GM04503 (cell line): ENCODE measurements around the gene MRAS.

ENCODE experiments used
- DNase-seq: peaks from one replicate; pipeline ENCODE4 v3.0.0-alpha.2; 2012; ENCODE audit warnings: low read depth

Gene MRAS

DNA sequence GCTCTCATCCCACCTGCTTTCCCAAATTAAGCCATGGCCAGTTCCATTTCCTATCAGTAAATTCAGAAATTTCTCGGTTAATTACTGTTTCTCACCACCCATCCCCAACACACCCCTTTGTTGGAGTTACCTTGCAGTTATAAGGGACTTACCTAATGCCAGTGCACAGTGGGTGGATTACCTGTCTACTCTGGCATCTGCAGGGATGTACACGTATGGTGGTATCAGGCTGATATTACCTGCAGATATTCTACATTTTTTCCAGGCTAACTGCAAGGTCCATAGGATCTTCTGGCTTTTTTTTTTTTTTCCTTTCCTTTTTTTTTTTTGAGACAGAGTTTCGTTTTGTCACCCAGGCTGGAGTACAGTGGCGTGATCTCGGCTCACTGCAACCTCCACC is 7.9 kb upstream of the MRAS start:
- DNase-seq, result no peak

GRCh38 chr3:138344754-138345153 is 3.6 kb upstream of the MRAS start:
- DNase-seq, result no peak

- DNase-seq, result no peak
These were observed 668 bp downstream of the MRAS start for GRCh38 chr3:138348754-138349739.

GRCh38 chr3:138349926-138350665 is 1.7 kb downstream of the MRAS start:
- no peak for DNase-seq

DNA sequence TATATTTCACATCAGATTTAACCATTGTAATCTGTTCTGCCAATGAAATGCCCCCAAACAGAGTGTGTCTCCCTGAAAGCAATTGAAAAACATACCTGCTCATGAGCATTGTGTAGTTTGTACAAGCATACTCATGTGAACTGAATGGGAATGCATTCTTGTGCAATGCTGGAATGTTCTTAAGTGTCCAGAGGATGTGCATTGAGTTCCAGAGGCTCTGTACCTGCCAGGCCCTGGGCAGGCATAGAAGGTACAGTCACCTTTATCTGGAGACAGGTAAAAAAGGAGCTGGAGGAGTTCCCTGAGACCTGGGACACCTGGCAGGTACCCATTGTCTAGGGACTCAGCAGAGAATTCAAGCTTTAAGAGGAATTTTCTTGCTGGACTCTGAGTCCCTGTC is 2.8 kb downstream of the MRAS start:
- no peak for DNase-seq

- DNase-seq, result no peak
These were observed 3.7 kb downstream of the MRAS start for GRCh38 chr3:138351916-138352550.

DNA sequence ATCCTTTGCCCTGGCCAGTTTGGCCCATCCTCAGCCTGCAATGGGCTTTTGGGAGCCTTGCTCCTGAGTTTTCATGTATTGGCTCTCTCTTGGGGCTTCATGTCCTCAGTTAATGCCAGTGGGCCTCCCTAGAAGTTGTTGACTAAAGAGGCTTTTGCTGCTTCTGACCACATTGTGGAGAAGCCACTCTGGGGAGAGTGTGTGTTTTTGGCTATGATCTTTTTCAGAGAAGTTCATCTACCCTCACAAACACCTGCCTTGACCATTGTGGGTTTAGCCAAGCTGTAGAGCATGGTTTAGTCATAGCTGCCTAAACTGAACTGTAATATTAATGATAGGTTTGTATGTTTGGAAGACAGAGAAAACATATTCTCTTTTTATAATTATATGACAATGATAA is 6.0 kb downstream of the MRAS start:
- no peak for DNase-seq

DNA sequence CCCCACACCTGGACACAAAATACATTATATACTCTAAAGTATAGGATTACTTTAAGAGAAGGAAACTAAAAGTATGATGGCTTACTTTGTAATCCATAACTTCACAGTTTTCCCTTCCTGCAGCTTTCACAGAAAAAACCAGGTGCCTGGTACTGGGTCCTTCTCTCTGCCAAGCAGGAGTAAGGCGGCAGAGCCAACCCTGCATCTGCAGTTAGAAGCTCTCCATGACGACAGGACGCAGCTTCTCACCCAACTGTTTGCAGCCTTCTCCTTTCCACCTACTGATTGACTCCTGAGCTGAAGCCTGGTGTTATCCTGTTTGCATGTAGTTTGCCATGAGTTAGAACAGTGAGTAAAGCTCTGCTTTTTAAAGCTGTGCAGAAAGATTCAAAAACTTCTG is 6.7 kb downstream of the MRAS start:
- no peak for DNase-seq

DNA sequence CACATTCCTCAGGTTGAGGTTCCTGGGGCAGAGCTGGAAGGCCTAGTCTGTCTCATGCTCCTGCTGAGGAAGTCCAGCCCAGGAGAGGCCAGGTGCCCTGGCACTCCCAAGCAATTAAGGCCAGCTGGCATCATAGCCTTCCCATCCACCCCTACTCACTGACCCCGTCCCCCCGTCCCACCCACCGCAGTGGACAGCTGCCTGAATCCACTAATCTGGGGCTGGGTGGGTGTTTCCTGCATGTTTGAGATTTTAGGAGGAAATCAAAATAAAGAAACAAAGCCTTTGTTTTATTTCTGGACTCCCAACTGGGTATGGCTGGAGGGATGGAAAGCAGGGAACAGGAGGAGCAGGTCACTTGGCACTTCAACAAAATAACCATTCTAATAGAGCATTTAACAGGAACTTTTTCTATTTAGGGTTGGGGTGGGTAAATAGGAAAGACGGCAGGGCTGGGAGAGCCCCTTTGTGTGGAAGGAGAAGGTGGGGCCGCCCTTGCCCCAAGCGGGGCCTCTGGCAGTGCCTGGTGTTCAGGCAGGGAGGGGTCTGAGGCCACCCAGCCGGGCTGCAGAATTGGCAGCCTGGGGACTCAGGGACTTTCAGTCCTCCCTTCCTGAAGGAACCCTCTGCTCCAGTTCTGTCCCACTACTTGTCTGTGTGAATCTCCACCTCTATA is 8.5 kb downstream of the MRAS start:
- DNase-seq, result no peak

- DNase-seq, result no peak
These were observed 11.0 kb downstream of the MRAS start for GRCh38 chr3:138359148-138359918.

DNA sequence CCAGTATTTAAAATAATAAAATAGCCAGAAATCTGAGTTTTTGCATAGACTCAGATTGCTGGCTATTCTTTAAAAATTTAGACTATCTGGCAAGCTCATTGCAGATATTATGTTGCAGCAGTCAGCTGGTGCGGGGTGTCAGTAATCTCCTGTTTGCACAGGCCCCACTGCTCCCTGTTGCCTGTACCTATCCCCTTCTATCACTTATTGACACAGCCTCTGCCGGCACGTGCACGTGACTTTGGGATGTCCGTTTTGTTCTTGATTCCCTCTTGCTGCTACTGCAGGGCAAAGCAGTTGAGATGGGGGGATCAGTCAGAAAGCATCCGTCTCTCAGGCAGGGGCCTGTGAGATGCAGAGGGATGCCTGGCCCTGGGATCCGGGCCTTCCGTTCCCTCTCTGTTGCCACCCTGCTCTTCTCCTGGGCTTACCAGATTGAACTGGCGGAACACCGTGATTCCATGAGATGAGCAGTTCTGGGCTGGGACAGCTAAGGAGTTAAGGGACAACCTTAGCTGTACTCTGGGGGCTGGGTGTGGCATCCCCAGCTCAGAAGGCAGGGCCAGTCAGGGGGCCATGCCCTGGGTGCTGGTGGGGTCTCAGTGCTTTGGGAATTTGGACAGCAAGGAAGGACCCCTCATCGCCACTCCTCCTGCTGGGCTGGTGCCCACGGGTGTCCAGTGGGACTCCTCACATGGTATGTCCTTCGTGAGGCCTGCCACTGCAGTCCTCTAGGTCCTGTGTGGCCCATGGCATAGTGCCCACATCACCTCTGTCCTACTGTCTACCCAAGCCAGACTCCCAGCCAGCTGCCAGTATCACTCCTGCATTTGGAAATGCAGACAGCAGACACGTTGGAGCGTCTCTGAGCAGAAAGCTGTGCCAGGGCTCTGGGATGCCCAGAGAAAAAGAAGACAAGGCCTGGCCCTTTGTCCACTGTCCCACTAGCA is 11.8 kb downstream of the MRAS start:
- DNase-seq, result no peak

DNA sequence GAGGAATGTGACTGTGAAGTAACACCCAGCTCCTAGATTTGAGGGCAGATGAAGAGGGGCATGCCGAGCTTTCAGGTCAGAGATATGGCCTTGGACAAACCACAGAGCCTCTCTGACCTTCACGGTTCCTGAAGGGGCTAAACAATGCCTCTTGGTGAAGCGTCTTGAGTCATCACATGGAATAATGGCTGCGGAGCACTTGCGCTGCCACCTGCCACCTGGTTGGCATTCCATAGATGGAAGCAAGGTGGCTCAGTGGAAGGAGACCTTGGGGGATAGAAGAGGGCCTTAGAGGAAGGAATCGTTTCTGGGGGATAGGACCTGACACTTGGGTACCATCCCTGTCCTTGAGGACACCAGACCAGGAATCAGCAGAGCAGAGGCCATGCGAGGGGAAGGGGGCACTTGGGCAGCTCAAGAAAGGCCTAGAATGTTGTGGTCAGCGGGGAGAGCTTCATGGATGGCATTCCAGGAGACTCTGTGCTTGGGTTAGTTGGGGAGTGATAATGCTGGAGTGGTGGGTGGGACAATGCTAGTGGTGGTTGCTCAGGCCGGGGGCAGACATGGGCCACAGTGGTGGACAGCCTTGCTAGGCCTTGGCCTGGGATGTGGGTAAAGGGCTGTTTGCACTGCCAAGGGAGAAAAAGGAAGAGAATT is 12.6 kb downstream of the MRAS start:
- no peak for DNase-seq

DNA sequence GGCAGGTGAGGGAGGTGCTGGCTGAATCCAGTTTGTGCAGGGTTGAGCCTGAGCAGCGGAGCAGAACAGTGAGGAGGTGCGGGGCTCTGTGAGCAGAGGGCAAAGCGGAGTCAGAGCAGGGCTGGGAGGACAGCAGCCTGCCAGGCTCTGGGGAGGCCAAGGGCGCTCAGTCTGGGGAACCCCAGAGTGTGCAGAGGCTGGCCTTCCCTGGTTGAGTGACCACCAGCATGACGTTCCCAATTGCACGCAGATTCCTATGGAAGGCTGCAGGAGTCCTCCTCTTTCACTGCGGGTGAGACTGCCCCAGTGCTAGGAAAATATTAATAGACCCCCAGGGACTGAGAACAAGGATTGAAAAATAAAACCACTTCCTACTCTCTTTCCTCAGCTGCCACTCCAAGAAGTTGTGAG is 13.2 kb downstream of the MRAS start:
- no peak for DNase-seq

GRCh38 chr3:138362538-138362937 is 14.2 kb downstream of the MRAS start:
- no peak for DNase-seq

GRCh38 chr3:138363322-138363721 is 14.9 kb downstream of the MRAS start:
- DNase-seq, result no peak

GRCh38 chr3:138364356-138365252 is 16.2 kb downstream of the MRAS start:
- no peak for DNase-seq

- DNase-seq, result no peak
These were observed 16.8 kb downstream of the MRAS start for GRCh38 chr3:138365253-138365555.

DNA sequence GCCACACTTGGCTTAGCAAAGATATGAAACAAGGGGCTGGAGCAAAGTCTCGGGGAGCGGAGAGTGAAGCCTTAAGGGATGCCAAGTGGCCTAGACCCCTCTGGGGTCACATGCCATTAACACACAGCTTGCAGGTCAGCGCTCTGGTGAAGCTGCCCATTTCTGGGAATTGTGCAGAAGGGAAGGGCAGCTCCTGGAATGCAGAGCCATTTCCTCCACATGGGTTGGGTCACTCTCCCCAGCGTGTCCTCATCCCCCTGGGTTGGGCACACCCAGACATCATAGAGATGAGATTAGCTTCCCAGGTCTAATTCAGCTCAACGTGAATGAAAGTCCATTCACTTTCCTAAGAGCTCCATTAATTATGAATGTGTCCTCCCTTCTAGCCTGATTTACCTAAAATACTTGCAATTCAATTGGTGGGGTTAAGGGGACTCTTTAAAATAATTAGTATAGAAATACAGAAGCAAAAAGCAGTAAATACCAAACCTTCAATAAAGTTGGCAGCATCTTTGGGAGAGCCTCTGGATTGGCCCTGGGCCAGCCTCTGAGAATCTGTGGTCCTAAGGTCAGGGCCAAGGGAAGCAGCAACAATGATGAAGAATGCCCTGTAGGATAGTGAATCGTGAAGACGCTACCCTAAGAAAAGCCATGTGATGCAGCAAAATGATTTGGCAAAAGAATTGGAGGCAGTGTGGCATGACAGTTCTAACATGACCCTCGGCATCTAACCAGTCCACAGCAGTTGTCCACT is 17.8 kb downstream of the MRAS start:
- no peak for DNase-seq
